NT2/D1 (cell line): ENCODE data around the gene SUN1.

Source experiments
- SUZ12 ChIP-seq: IDR thresholded peaks from 2 replicates; pipeline ENCODE4 v1.6.1; 2011; ENCODE audit not compliant: insufficient read length, insufficient read depth; ENCODE audit errors: extremely low read depth
- YY1 ChIP-seq: IDR thresholded peaks from 2 replicates; pipeline ENCODE4 v1.6.1; 2011; ENCODE audit not compliant: insufficient read length, insufficient read depth

- TF ChIP-seq YY1: no peak
- TF ChIP-seq SUZ12: no peak
These were observed 51.1 kb downstream of the SUN1 start for GRCh38 chr7:883055-884021.
